Astrocyte (in vitro differentiated cells and primary cell): ENCODE data around the gene SAP30L. TPM values are rescaled to one million over a fixed set of nuclear protein-coding genes. Genes with fewer than 3 reads are reported as not detected.

Source experiments
- DNase-seq: peaks from one replicate; pipeline ENCODE4 v3.0.0-alpha.2; 2010; ENCODE audit warnings: low read depth
- FAIRE-seq: peaks from 2 replicates; lab custom pipeline; 2011; peaks lifted over from hg19 to GRCh38; lab: Jason Lieb, UNC
- H2AFZ ChIP-seq: 2 replicates; pipeline ENCODE4 v1.6.0; 2012; ENCODE audit warnings: low read depth, low read length, inconsistent platforms
- H3K27ac ChIP-seq: 2 replicates; pipeline ENCODE4 v1.5.1; 2011; ENCODE audit warnings: low read depth, low read length, inconsistent platforms
- H3K27me3 ChIP-seq: 2 replicates; pipeline ENCODE4 v1.6.0; 2011; ENCODE audit warnings: low read length, inconsistent platforms; ENCODE audit not compliant: insufficient read depth
- H3K36me3 ChIP-seq: 2 replicates; pipeline ENCODE4 v1.5.1; 2011; ENCODE audit warnings: low read length, inconsistent platforms; ENCODE audit not compliant: insufficient read depth
- H3K4me1 ChIP-seq: 2 replicates; pipeline ENCODE4 v1.5.1; 2011; ENCODE audit warnings: low read length, inconsistent platforms; ENCODE audit not compliant: insufficient read depth
- H3K4me2 ChIP-seq: 2 replicates; pipeline ENCODE4 v1.6.0; 2012; ENCODE audit warnings: low read length, inconsistent platforms
- H3K4me3 ChIP-seq: 2 replicates; pipeline ENCODE4 v1.5.1; 2011; ENCODE audit warnings: low read depth, mild to moderate bottlenecking, low read length, inconsistent platforms; ENCODE audit not compliant: insufficient read depth
- H3K79me2 ChIP-seq: 2 replicates; pipeline ENCODE4 v1.6.0; 2012; ENCODE audit warnings: mild to moderate bottlenecking, low read length, inconsistent platforms; ENCODE audit not compliant: insufficient read depth
- H3K9ac ChIP-seq: 2 replicates; pipeline ENCODE4 v1.6.0; 2012; ENCODE audit warnings: mild to moderate bottlenecking, low read length, inconsistent platforms
- H3K9me3 ChIP-seq: 2 replicates; pipeline ENCODE4 v1.5.1; 2012; ENCODE audit warnings: low read depth, mild to moderate bottlenecking, low read length, inconsistent platforms; ENCODE audit not compliant: insufficient read depth
- H4K20me1 ChIP-seq: 2 replicates; pipeline ENCODE4 v1.6.0; 2012; ENCODE audit warnings: low read length, inconsistent platforms; ENCODE audit not compliant: insufficient read depth
- H3K27ac Mint-ChIP-seq: one replicate; pipeline ENCODE4 v1.8.0; 2021; ENCODE audit warnings: mild to moderate bottlenecking, mixed read lengths; ENCODE audit not compliant: unreplicated experiment
- H3K27me3 Mint-ChIP-seq: one replicate; pipeline ENCODE4 v1.8.0; 2021; ENCODE audit warnings: low read depth, mixed read lengths; ENCODE audit not compliant: unreplicated experiment
- H3K36me3 Mint-ChIP-seq: one replicate; pipeline ENCODE4 v1.8.0; 2021; ENCODE audit warnings: low read depth, mixed read lengths; ENCODE audit not compliant: unreplicated experiment
- H3K4me1 Mint-ChIP-seq: one replicate; pipeline ENCODE4 v1.8.0; 2021; ENCODE audit warnings: low read depth, mixed read lengths; ENCODE audit not compliant: unreplicated experiment
- H3K4me3 Mint-ChIP-seq: one replicate; pipeline ENCODE4 v1.8.0; 2021; ENCODE audit warnings: mild to moderate bottlenecking, moderate library complexity, mixed read lengths; ENCODE audit not compliant: unreplicated experiment
- H3K9me3 Mint-ChIP-seq: one replicate; pipeline ENCODE4 v1.8.0; 2021; ENCODE audit warnings: mild to moderate bottlenecking, mixed read lengths; ENCODE audit not compliant: unreplicated experiment
- CTCF ChIP-seq: IDR thresholded peaks from 2 replicates; pipeline ENCODE4 v1.5.1; 2011; ENCODE audit warnings: low read depth, mild to moderate bottlenecking, inconsistent platforms, low read length, moderate library complexity; ENCODE audit not compliant: insufficient read depth
- EZH2 ChIP-seq: IDR thresholded peaks from 2 replicates; pipeline ENCODE4 v1.6.1; 2012; ENCODE audit warnings: mild to moderate bottlenecking, low read length, inconsistent platforms; ENCODE audit not compliant: insufficient read depth
- total RNA-seq: library from RNA; stranded (reverse); gene quantifications from 2 replicates; pipeline ENCODE4 v1.2.1, GENCODE V29; 2021

SAP30L gene
- total RNA-seq, 1 donor from 2014 or later = 26.3 TPM

GRCh38 chr5:154437281-154437965 is 8.4 kb upstream of the SAP30L start:
- H3K27me3 Mint-ChIP-seq = no peaks in the 10 kb centered on the region

DNA sequence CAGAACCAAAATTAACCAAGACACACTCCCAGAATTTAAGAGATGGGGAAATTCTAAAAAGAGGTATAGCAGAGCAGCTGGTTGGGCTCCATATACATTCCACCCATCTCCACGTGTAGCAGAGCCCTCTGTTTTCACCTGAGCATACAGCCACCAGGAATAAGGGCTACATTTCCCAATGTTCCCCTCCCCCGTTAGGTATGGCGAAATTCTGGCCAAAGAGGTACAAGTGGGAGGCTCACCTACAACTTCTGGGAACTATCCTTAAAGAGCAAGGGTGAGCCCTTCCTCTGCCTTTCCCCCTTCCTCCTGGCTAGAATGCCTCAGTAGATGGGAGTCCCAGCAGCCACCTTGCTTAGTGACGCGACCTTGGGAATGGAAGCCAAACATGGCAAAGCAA is 5.3 kb upstream of the SAP30L start:
- Histone ChIP-seq H3K4me1 (peaks cover 5% of the 10 kb centered on the region), H3K79me2 (peaks cover 14% of the 10 kb centered on the region), H3K27ac (no peak overlapping the region), H3K9me3 (no peaks in the 10 kb centered on the region), H3K4me3 (no peak overlapping the region), H3K9ac (no peak overlapping the region), H3K4me2 (no peak overlapping the region), H4K20me1 (no peaks in the 10 kb centered on the region), H3K27me3 (no peaks in the 10 kb centered on the region), H3K36me3 (peaks cover 19% of the 10 kb centered on the region), H2AFZ (no peak overlapping the region)
- H3K27ac Mint-ChIP-seq = no peak overlapping the region
- H3K27me3 Mint-ChIP-seq = no peaks in the 10 kb centered on the region
- DNase-seq (no peak), FAIRE-seq (no peak)
- H3K4me1 Mint-ChIP-seq = no peaks in the 10 kb centered on the region
- H3K36me3 Mint-ChIP-seq = peaks cover 25% of the 10 kb centered on the region
- H3K9me3 Mint-ChIP-seq = peaks cover 2% of the 10 kb centered on the region
- no peak overlapping the region for H3K4me3 Mint-ChIP-seq
- TF ChIP-seq EZH2 = no peak
- no peak for TF ChIP-seq CTCF

More at GRCh38 chr5:154437281-154437965, 8.4 kb upstream of the SAP30L start:
- H3K9me3 ChIP-seq = no peaks in the 10 kb centered on the region
- H3K36me3 ChIP-seq = peaks cover 19% of the 10 kb centered on the region
- H3K27ac ChIP-seq = no peak overlapping the region
- Mint-ChIP-seq H3K27ac (peak overlapping the region; percentile 14), H3K36me3 (peaks cover 24% of the 10 kb centered on the region), H3K9me3 (no peaks in the 10 kb centered on the region), H3K4me3 (no peak overlapping the region), H3K4me1 (no peaks in the 10 kb centered on the region)
- no peaks in the 10 kb centered on the region for H3K27me3 ChIP-seq
- FAIRE-seq (no peak), DNase-seq (no peak)
- TF ChIP-seq EZH2 (no peak), CTCF (no peak)
- H4K20me1 ChIP-seq = no peaks in the 10 kb centered on the region
- no peak overlapping the region for H3K9ac ChIP-seq
- H3K79me2 ChIP-seq = no peaks in the 10 kb centered on the region
- no peak overlapping the region for H2AFZ ChIP-seq
- H3K4me3 ChIP-seq = no peak overlapping the region
- H3K4me1 ChIP-seq = no peaks in the 10 kb centered on the region
- H3K4me2 ChIP-seq = no peak overlapping the region

DNA sequence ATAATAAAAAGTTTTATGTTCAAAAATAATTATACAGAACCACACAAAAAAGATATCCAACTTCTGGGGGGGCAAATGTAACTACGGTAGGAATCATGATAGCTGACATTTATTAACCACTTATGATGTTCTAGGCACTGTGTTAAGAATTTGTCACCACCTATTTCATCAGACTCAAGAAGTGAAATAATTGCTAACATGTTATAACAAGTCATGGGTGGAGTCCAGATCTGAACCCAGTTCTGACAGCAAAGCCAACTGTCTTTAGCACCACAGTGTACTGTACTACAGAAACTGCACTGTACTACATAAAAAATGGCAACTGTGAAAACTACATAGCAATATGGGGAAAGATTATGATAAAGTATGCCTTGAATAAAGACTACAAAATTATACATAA is 3.0 kb upstream of the SAP30L start:
- Histone ChIP-seq H3K36me3 (peaks cover 12% of the 10 kb centered on the region), H4K20me1 (peaks cover 13% of the 10 kb centered on the region), H3K4me2 (no peak overlapping the region), H3K79me2 (peaks cover 18% of the 10 kb centered on the region), H3K4me1 (peaks cover 12% of the 10 kb centered on the region), H3K27ac (no peak overlapping the region), H3K9ac (no peak overlapping the region), H3K4me3 (no peak overlapping the region), H3K9me3 (no peaks in the 10 kb centered on the region), H3K27me3 (no peaks in the 10 kb centered on the region), H2AFZ (no peak overlapping the region)
- H3K27me3 Mint-ChIP-seq = no peaks in the 10 kb centered on the region
- TF ChIP-seq EZH2 (no peak), CTCF (no peak)
- no peak overlapping the region for H3K27ac Mint-ChIP-seq
- no peak for FAIRE-seq
- DNase-seq = no peak
- no peak overlapping the region for H3K4me3 Mint-ChIP-seq
- H3K36me3 Mint-ChIP-seq = peaks cover 19% of the 10 kb centered on the region
- peaks cover 8% of the 10 kb centered on the region for H3K4me1 Mint-ChIP-seq
- H3K9me3 Mint-ChIP-seq = peaks cover 2% of the 10 kb centered on the region
